T-helper 2 cell treated with Interferon-gamma antibody and Interleukin-4, amounts not matched to agents 100 ng/mL and 5 ng/mL, for 36 hours (primary cell): ENCODE data around the gene MTA3. TPM values are rescaled to one million over a fixed set of nuclear protein-coding genes. Genes with fewer than 3 reads are reported as not detected.
"Not testable (repeated sequence)": the region's sequence is repeated elsewhere in the genome, so short reads cannot be mapped to it uniquely, and the experiment has no call there.

Experiments
- intact Hi-C: fragments of 100-400 bp; cut with micrococcal nuclease; formaldehyde crosslinking; loops from one replicate; pipeline ENCODE4 v1.15.1; 2023
- total RNA-seq: library from RNA; stranded (reverse); gene quantifications from 2 replicates; pipeline ENCODE4 v1.2.3, GENCODE V29; 2022

The MTA3 gene
- total RNA-seq, 1 donor from 2014 or later = 29.2 TPM

- intact Hi-C loops = no loop called here
Observed at GRCh38 chr2:42725657-42726056, 157.2 kb downstream of the MTA3 start.

GRCh38 chr2:42726680-42727079 is 158.2 kb downstream of the MTA3 start:
- intact Hi-C loops = no loop called here

DNA sequence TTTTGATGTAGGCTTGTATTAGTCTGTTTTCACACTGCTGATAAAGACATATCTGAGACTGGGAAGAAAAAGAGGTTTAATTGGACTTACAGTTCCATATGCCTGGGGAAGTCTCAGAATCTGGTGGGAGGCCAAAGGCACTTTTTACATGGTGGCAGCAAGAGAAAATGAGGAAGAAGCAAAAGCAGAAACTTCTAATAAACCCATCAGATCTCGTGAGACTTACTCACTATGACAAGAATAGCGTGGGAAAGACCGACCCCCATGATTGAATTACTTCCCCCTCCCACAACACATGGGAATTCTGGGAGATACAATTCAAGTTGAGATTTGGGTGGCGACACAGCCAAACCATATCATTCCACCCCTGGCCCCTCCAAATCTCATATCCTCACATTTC is 162.9 kb downstream of the MTA3 start:
- intact Hi-C loops = not testable (repeated sequence)

GRCh38 chr2:42733852-42734251 is 165.4 kb downstream of the MTA3 start:
- intact Hi-C loops = no loop called here

DNA sequence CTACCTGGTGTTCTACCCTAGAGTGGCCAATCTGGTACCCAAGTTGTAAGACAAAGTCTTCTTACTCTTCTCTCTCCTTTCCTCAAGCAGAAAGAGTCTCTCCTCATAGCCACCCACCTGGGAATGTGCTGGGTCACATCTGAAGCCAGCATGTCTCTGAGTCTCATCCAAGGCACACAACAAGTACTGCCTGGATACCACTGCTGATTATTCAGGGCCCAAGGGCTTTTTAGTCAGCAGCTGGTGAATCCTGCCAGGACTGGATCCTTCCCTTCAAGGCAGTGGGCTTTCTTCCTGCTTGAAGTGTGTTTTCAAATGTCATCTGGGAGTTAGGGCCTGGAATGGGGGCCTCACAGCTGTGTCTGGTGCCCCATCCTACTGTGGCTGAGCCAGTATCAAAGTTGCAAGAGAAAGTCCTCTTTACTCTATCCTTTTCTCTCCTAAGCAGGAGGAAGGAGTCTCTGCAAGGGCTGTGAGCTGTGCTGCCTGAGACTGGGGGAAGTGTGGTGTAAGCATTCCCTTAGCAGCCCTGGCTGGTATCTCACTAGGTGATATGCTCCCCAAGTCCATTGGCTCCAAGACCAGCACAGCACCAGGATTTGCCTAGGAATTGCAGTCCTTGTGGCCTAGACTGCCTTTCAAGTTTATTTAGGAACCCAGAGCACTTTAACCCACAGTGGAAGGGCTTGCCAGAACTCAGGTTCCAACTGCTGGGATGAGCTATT is 168.3 kb downstream of the MTA3 start:
- intact Hi-C loops = no loop called here

GRCh38 chr2:42741140-42741539 is 172.7 kb downstream of the MTA3 start:
- intact Hi-C loops = no loop called here

DNA sequence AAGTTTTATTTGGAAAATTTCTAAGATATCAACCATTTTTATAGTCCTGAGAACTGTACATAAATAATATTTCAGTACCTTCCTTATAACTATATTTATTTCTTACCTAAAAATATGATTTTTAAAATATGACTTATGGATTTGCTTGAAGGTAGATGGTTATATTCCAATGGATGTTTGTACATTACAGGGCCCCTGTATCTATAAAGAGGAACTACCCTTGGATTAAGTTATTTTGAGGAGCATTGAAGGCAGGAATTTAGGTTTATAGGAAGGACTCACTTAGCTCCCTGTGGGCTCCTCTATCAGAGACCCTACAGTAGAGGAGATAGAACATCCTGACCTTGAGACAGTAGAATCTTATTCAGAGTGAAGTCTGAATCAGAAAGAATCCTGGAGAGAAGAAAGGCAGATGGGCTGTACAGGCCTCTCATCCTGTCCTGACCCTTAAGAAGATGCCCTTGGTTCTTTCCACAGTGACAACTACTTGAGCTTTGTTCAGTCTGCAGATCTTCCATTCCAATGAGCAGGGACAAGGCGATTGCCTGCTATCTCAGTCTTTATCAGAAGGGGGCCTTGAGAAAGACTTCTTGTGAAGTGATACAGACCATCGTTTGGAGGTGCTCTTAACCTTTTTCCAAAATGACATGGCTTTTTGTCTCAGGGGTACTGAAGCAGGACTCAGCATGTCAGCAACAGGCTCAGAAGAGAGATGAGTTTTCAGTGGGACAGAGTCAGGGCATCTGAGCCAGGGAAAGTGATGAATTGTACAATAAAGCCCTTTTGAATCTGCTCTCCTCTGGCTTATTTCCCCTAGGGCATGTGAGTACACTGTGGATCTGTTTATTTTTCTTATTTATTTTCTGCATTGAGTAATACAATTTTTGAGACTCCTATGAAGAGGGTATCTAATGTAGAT is 174.6 kb downstream of the MTA3 start:
- intact Hi-C loops = no loop called here

DNA sequence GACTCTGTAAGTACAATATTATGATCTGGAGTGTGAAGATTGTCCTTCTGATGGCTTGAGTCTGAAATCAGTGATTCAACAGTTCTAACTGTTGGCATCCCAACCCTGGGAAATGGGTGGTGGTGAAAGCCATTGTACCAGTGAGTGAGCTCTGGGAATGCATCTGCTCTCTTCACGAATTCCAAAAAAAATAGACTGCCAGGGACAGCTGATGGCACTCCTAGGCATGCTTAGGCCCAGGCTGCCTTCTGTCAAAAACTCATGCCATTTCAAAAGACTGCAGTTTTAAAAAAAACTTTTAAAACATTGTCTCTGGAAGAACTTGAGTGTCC is 175.2 kb downstream of the MTA3 start:
- intact Hi-C loops = no loop called here

GRCh38 chr2:42744545-42745082 is 176.2 kb downstream of the MTA3 start:
- intact Hi-C loops = no loop called here

DNA sequence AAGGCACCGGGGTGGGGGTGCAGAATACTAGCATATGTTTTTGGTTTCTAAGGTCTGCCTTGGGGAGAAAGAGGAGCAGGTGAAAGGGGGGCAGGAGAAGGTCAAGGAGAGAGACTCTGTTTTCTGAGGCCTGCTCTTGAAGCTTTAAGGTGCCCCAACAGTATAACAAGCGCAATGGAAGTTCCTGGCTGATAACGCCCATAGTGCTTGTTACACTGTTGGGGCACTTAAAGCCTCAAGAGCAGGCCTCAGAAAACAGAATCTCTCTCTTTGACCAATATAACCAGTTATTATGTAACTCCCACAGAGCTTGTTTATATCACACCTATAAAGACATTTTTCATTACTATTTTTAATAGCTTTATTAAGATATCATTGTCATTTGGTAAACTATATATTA is 179.0 kb downstream of the MTA3 start:
- intact Hi-C loops = no loop called here

DNA sequence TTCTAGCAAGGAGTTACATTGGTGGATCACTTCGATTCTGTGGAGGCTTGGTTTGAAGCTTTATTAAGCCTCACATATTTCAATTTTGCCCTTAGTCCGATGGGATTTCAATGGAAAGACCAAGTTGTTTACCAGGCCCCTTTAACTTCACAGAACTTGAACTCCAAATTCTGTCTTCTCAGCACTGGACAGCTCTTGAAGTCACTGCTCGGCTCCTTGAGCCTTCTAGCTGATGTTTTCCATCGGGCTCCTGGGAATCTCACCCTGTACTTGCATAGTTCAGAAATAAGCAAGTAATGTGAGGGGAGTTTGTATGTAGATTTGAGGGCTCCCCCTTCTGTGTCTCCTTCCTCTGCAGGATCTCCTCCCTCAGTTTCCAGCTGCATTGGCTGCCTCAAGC is 180.4 kb downstream of the MTA3 start:
- intact Hi-C loops = no loop called here

DNA sequence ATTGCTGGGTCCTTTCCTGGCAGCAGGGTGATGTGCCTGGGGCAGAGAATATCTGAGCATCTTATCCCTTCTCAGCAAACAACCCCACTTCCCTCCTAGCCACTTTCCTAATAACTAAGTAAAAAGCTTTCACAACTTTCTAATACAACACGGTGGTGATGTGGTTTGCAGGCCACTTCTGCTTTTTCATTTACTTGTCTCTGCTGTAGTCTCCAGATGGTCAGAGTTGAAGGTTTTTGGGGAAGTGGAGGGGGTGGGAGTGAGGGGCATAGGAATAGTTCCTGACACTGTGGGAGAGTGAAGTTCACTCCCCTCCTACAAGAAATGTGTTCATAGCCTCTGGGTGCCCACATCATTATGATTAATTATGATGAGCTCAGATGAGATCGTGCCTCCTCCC is 183.9 kb downstream of the MTA3 start:
- intact Hi-C loops = no loop called here

GRCh38 chr2:42752816-42753813 is 184.7 kb downstream of the MTA3 start:
- intact Hi-C loops = no loop called here

DNA sequence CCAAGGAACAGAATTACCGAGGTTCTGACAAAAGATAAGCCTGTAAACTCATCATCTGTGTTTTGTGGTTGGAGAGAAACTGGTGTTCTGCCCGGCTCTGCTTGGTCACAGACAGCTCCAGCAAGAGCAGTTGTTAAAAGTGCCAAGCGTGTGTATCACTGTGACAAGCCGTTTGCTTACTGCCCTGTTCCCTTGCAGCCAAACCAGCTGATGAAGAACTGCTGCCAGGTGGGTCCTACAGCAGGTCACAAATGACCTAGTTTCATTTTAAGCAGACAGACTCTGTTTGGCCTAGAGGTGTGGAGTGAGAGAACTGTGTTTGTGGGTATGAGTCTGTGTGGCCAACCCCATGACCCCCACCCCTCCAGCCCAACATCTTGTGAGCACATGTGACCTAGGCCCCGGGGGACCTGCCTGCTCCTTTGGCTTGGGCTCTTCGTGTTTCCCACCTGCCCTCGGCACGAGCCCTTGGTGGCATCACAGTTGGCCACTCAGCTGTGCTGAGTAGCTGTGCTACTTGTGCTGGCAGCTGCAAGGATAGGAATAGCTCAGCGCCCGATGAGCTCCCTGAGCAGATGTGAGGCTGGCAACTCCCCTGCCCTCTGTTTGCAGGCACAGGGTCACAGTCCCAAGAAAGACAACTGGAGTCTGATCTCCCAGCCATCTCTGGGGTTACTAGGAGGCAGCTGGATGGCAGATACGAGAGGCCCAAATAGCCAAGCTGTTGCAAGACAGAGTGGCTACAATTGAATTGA is 185.8 kb downstream of the MTA3 start:
- intact Hi-C loops = no loop called here

DNA sequence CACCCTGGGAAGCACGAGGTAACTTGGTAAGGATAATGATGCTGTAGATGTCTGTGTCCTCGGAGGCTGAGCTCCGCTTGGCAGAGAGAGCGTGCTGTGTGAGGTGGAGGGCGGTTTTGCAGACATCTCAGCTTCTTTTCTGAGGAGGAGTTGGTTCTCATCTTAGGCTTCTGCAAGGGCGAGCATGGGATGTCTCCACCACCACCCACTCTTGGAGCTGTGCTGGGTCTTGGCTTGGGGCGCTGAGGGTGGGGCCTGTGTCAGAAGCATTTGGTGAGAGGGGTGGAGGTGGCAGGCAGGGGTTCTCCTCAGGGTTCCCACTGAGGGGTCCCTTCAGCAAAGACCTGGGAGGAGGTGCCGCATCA is 186.3 kb downstream of the MTA3 start:
- intact Hi-C loops = no loop called here

- intact Hi-C loops = no loop called here
Observed at GRCh38 chr2:42755191-42755880, 186.9 kb downstream of the MTA3 start.

DNA sequence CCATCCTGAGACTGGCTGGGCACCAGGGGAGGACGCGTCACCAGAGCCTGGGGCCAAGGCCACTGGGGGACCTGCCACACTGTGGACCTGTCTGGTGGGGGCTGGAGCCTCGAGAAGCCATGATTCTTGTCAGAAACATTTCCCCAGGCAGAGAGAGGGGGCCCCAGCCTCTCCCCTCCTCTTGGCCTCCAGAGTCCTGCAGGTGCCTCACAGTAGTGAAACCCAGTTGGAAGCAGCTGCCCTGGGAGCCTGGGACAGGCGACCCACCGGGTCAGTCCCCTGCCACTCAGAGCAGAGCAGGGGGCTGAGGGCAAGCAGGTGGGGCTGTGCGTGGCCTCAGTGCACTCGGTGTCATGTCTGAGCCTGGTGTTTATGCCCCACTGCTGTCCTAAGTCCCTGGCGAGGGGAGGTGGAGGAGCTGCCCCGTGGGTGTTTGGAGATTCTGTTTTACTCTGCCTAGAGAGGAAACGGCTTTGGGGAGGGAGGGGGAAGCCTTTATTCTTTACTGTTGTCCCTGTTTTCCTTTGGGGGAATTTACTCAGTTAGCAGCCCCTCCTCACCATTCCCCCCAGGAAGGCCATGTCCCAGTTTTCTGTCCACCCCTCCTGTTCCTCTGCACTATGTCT is 187.8 kb downstream of the MTA3 start:
- intact Hi-C loops = no loop called here

DNA sequence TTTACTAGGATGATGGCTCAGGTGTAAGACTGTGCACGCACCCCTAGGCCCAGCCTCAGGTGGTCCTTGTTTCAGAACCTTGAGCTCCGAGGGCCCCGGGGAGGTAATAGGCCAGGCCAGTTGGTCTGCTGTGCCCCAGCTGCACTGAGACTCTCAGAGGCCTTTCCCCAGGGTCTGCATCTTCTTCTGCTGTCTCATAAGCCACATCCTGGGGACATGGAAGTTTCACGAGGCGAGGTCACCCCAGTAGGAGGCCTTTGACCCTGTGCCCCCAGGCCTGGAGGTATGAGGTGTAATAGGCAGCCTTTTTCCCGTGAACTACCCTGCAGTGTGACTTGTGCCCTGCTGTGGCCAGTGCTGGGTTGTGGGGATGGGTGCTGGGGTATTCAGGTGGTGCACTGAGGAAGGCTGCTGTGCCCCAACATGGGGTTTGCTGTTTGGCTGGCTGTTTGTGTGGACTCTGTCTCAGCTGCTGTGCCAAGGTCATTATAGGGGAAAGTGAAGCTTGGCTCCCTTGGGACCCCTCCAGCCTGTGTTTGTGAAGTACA is 188.6 kb downstream of the MTA3 start:
- intact Hi-C loops = no loop called here
